ENCODE measurements around the gene HMX3. TPM values are rescaled to one million over a fixed set of nuclear protein-coding genes. Genes with fewer than 3 reads are reported as not detected.
"Not testable (repeated sequence)": the region's sequence is repeated elsewhere in the genome, so short reads cannot be mapped to it uniquely, and the experiment has no call there.

HMX3 gene
- total RNA-seq, 1 donor from 2014 or later, result not detected

- H3K36me3 Mint-ChIP-seq (ENCODE audit: low read depth, unreplicated experiment), result peaks cover under 1% of the 10 kb centered on the region
- H3K9me3 Mint-ChIP-seq (ENCODE audit: unreplicated experiment), result no peaks in the 10 kb centered on the region
- no peak overlapping the region for H3K4me3 Mint-ChIP-seq (ENCODE audit: unreplicated experiment)
- no peak overlapping the region for H3K27ac Mint-ChIP-seq (ENCODE audit: unreplicated experiment)
- peaks cover 9% of the 10 kb centered on the region for H3K27me3 Mint-ChIP-seq (ENCODE audit: unreplicated experiment)
- TF ChIP-seq CTCF (IDR thresholded peaks at IDR 0.05; ENCODE audit: unreplicated experiment), result no peak
- no peak for DNase-seq (ENCODE audit: low spot score)
- H3K4me1 Mint-ChIP-seq (ENCODE audit: unreplicated experiment), result peaks cover 5% of the 10 kb centered on the region
Observed at GRCh38 chr10:123170961-123171360, 35.2 kb downstream of the HMX3 start.

DNA sequence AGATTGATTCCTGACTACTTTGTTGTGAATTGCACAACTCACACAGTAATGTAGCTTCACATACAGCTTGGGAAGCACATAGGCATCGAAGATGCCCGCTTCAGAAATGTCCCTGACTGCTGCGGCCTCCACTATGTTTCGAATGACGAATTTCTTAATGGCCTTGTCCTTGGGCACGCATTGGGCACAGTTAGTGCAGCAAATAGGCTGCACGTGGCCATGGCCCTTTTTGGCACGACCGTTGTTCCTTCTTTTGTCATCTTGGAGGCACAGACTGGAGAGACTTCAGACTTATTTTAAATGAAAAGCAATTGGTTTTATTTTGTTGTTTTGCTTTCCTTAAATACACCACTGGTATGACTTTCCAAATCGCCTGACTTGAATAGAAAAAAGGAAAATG, 35.8 kb downstream of the HMX3 start:
- H3K4me3 Mint-ChIP-seq (ENCODE audit: unreplicated experiment); H3K9me3 Mint-ChIP-seq (ENCODE audit: unreplicated experiment); DNase-seq (ENCODE audit: low spot score); H3K27me3 Mint-ChIP-seq (ENCODE audit: unreplicated experiment); H3K27ac Mint-ChIP-seq (ENCODE audit: unreplicated experiment); H3K4me1 Mint-ChIP-seq (ENCODE audit: unreplicated experiment); H3K36me3 Mint-ChIP-seq (ENCODE audit: low read depth, unreplicated experiment): not testable (repeated sequence)

GRCh38 chr10:123175389-123176387, 39.9 kb downstream of the HMX3 start:
- H3K27me3 Mint-ChIP-seq (ENCODE audit: unreplicated experiment), result peaks cover 2% of the 10 kb centered on the region
- DNase-seq (ENCODE audit: low spot score), result no peak
- H3K27ac Mint-ChIP-seq (ENCODE audit: unreplicated experiment), result no peak overlapping the region
- H3K4me1 Mint-ChIP-seq (ENCODE audit: unreplicated experiment), result no peaks in the 10 kb centered on the region
- H3K36me3 Mint-ChIP-seq (ENCODE audit: low read depth, unreplicated experiment), result peaks cover 23% of the 10 kb centered on the region
- no peaks in the 10 kb centered on the region for H3K9me3 Mint-ChIP-seq (ENCODE audit: unreplicated experiment)
- no peak for TF ChIP-seq CTCF (IDR thresholded peaks at IDR 0.05; ENCODE audit: unreplicated experiment)
- peak overlapping the region; percentile 0 for H3K4me3 Mint-ChIP-seq (ENCODE audit: unreplicated experiment)

GRCh38 chr10:123178390-123178789, 42.6 kb downstream of the HMX3 start:
- H3K4me3 Mint-ChIP-seq (ENCODE audit: unreplicated experiment); H3K9me3 Mint-ChIP-seq (ENCODE audit: unreplicated experiment); H3K27me3 Mint-ChIP-seq (ENCODE audit: unreplicated experiment); H3K4me1 Mint-ChIP-seq (ENCODE audit: unreplicated experiment); DNase-seq (ENCODE audit: low spot score); H3K27ac Mint-ChIP-seq (ENCODE audit: unreplicated experiment): not testable (repeated sequence)
- H3K36me3 Mint-ChIP-seq (ENCODE audit: low read depth, unreplicated experiment), result peaks cover 26% of the 10 kb centered on the region

GRCh38 chr10:123180101-123181090, 44.6 kb downstream of the HMX3 start:
- no peak for TF ChIP-seq CTCF (IDR thresholded peaks at IDR 0.05; ENCODE audit: unreplicated experiment)
- Mint-ChIP-seq H3K9me3 (ENCODE audit: unreplicated experiment) (no peaks in the 10 kb centered on the region), H3K4me1 (ENCODE audit: unreplicated experiment) (no peaks in the 10 kb centered on the region), H3K36me3 (ENCODE audit: low read depth, unreplicated experiment) (peaks cover 27% of the 10 kb centered on the region), H3K27ac (ENCODE audit: unreplicated experiment) (no peak overlapping the region), H3K4me3 (ENCODE audit: unreplicated experiment) (no peak overlapping the region), H3K27me3 (ENCODE audit: unreplicated experiment) (peaks cover 2% of the 10 kb centered on the region)
- DNase-seq (ENCODE audit: low spot score), result no peak
